ENCODE results near the gene NES. TPM values are rescaled to one million over a fixed set of nuclear protein-coding genes. Genes with fewer than 3 reads are reported as not detected.

The NES gene
- total RNA-seq, 1 donor from 2014 or later: 74.1 TPM

- TF ChIP-seq CTCF (IDR thresholded peaks at IDR 0.05): no peak
- H3K4me3 ChIP-seq: no peak overlapping the region
- peaks cover 15% of the 10 kb centered on the region for H3K27me3 ChIP-seq
- DNase-seq (ENCODE audit: low spot score in 2 of 2): no peak
- no peak overlapping the region for H3K27ac ChIP-seq
- intact Hi-C loops (cut with DNase I): no loop called here
- H3K9me3 ChIP-seq: no peaks in the 10 kb centered on the region
- no peaks in the 10 kb centered on the region for H3K36me3 ChIP-seq
- peaks cover 5 to 7% of the 10 kb centered on the region in 2 donors for H3K4me1 ChIP-seq
Measured at GRCh38 chr1:156629823-156630449, 47.3 kb downstream of the NES start.

- no peaks in the 10 kb centered on the region for H3K36me3 ChIP-seq
- no peaks in the 10 kb centered on the region for H3K9me3 ChIP-seq
- intact Hi-C loops (cut with DNase I): loop anchor here (1.0 kb wide), 1 partner anchor 51 kb away; no protein-coding TSS in a partner anchor
- no peak overlapping the region for H3K4me3 ChIP-seq
- no peak for DNase-seq (ENCODE audit: low spot score in 2 of 2)
- H3K27me3 ChIP-seq: peaks cover 29% of the 10 kb centered on the region
- peak; percentile 18 to 53 (median 45) for TF ChIP-seq CTCF (IDR thresholded peaks at IDR 0.05)
- H3K4me1 ChIP-seq: peaks cover 8 to 17% of the 10 kb centered on the region in 2 donors
- H3K27ac ChIP-seq: no peak overlapping the region
Measured at GRCh38 chr1:156627313-156627880, 49.8 kb downstream of the NES start.

GRCh38 chr1:156626079-156626438 lies 51.1 kb downstream of the NES start:
- Histone ChIP-seq H3K27ac (no peak overlapping the region), H3K9me3 (no peaks in the 10 kb centered on the region), H3K4me3 (peak overlapping the region in 1 of 2 donors; percentile 62), H3K27me3 (peaks cover 29% of the 10 kb centered on the region), H3K4me1 (peaks cover 8 to 17% of the 10 kb centered on the region in 2 donors), H3K36me3 (no peaks in the 10 kb centered on the region)
- intact Hi-C loops (cut with DNase I): loop anchor here (1.0 kb wide), 1 partner anchor 31 kb away; no protein-coding TSS in a partner anchor
- DNase-seq (ENCODE audit: low spot score in 2 of 2): no peak
- TF ChIP-seq CTCF (IDR thresholded peaks at IDR 0.05): no peak

- Histone ChIP-seq H3K27ac (no peak overlapping the region), H3K4me1 (peaks cover 8 to 17% of the 10 kb centered on the region in 2 donors), H3K4me3 (peak overlapping the region; percentile 31 to 62), H3K36me3 (no peaks in the 10 kb centered on the region), H3K27me3 (peaks cover 29% of the 10 kb centered on the region), H3K9me3 (no peaks in the 10 kb centered on the region)
- TF ChIP-seq CTCF (IDR thresholded peaks at IDR 0.05): peak; percentile 67 to 80 (median 70)
- DNase-seq (ENCODE audit: low spot score in 2 of 2): no peak
- intact Hi-C loops (cut with DNase I): loop anchor here (1.0 kb wide), 1 partner anchor 32 kb away; no protein-coding TSS in a partner anchor
Measured at GRCh38 chr1:156625436-156626078, 51.6 kb downstream of the NES start.

- H3K4me3 ChIP-seq: peak overlapping the region; percentile 31 to 62
- no peak overlapping the region for H3K27ac ChIP-seq
- intact Hi-C loops (cut with DNase I): no loop called here
- TF ChIP-seq CTCF (IDR thresholded peaks at IDR 0.05): no peak
- peaks cover 8 to 17% of the 10 kb centered on the region in 2 donors for H3K4me1 ChIP-seq
- no peak for DNase-seq (ENCODE audit: low spot score in 2 of 2)
- no peaks in the 10 kb centered on the region for H3K36me3 ChIP-seq
- peaks cover 29% of the 10 kb centered on the region for H3K27me3 ChIP-seq
- H3K9me3 ChIP-seq: no peaks in the 10 kb centered on the region
Measured at GRCh38 chr1:156624814-156625435, 52.3 kb downstream of the NES start.
